ENCODE data around the gene DBH. TPM values are rescaled to one million over a fixed set of nuclear protein-coding genes. Genes with fewer than 3 reads are reported as not detected.
"Not testable (repeated sequence)": the region's sequence is repeated elsewhere in the genome, so short reads cannot be mapped to it uniquely, and the experiment has no call there.

The DBH gene
- total RNA-seq, 1 donor from 2014 or later, result not detected

DNA sequence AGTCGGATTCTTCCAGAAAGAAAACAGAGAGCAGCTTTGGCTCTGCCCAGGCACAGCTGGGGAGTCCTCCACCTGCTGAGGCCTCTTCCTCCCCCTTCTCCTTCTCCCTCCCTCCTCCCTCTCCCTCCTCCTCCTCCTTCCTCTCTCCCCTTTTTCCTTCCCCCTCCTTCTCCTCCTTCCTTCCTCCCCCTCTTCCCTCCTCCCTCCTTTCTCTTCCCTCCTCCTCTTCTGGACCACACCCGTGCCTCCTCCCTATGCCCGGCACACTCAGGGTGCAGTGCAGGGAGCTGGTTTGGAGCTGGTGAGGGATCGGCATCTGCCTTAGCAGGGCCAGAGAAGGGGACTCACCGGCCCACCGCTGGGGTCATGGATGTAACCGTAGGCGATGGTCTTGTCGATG is 30.2 kb downstream of the DBH start:
- Mint-ChIP-seq H3K9me3 (no peaks in the 10 kb centered on the region), H3K27ac (no peak overlapping the region), H3K4me1 (no peaks in the 10 kb centered on the region), H3K4me3 (no peak overlapping the region), H3K36me3 (ENCODE audit: low read depth) (no peaks in the 10 kb centered on the region), H3K27me3 (no peaks in the 10 kb centered on the region)
- no peak for DNase-seq
- intact Hi-C loops (cut with micrococcal nuclease), result no loop called here

DNA sequence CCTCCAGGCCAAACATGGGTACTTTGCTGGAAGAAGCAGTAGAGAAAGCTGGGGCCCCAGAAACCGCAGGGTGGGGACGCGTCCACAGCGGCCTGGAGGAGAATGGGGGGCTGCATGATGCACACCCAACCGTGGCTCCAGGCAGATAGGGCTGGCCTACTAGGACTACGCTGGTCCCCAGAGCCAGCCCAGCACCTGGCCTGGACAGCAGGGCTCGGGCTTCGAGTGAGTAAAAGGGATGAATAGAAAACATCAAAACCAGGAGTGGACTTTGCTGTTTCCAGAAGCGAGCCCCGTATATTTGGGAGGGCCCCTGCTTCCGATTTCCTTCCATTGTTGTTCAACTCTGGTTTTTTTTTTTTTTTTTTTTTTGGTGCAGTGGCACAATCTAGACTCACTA is 30.7 kb downstream of the DBH start:
- H3K27me3 Mint-ChIP-seq, result no peaks in the 10 kb centered on the region
- H3K4me1 Mint-ChIP-seq, result no peaks in the 10 kb centered on the region
- H3K4me3 Mint-ChIP-seq, result no peak overlapping the region
- intact Hi-C loops (cut with micrococcal nuclease), result no loop called here
- no peaks in the 10 kb centered on the region for H3K36me3 Mint-ChIP-seq (ENCODE audit: low read depth)
- no peak overlapping the region for H3K27ac Mint-ChIP-seq
- no peaks in the 10 kb centered on the region for H3K9me3 Mint-ChIP-seq
- DNase-seq, result no peak

DNA sequence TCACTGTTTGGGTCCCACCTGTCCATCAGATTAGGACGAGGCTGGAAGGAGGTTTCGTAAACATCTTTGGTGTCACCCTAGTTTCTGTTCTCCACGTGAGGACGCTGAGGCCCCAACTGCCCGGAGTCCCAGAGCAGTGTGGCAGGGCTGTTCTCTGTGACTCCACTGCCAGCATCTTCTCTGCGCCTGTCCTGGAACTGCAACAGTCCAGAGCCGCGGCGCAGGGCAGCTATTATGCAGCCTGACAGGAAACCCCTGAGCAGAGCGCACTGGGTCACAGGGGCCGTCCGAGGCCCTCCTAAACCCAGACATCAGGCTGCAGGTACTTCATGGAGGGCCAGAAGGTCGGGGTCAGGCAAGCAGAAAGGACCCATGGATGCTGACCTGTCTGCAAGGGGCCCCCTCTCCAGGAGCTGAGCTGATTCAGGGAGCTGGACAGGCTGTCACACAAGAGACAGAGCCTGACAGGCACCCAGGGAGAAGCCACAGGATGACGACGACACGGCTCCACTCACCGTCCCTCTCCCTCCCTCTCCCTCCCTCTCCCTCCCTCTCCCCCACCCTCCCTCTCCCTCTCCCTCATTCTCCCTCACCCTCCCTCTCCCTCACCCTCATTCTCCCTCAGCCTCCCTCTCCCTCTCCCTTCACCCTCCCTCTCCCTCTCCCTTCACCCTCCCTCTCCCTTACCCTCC is 31.7 kb downstream of the DBH start:
- no peaks in the 10 kb centered on the region for H3K36me3 Mint-ChIP-seq (ENCODE audit: low read depth)
- no peak overlapping the region for H3K27ac Mint-ChIP-seq
- no peak overlapping the region for H3K4me3 Mint-ChIP-seq
- no peaks in the 10 kb centered on the region for H3K4me1 Mint-ChIP-seq
- intact Hi-C loops (cut with micrococcal nuclease), result no loop called here
- DNase-seq, result no peak
- H3K27me3 Mint-ChIP-seq, result no peaks in the 10 kb centered on the region
- H3K9me3 Mint-ChIP-seq, result no peaks in the 10 kb centered on the region

DNA sequence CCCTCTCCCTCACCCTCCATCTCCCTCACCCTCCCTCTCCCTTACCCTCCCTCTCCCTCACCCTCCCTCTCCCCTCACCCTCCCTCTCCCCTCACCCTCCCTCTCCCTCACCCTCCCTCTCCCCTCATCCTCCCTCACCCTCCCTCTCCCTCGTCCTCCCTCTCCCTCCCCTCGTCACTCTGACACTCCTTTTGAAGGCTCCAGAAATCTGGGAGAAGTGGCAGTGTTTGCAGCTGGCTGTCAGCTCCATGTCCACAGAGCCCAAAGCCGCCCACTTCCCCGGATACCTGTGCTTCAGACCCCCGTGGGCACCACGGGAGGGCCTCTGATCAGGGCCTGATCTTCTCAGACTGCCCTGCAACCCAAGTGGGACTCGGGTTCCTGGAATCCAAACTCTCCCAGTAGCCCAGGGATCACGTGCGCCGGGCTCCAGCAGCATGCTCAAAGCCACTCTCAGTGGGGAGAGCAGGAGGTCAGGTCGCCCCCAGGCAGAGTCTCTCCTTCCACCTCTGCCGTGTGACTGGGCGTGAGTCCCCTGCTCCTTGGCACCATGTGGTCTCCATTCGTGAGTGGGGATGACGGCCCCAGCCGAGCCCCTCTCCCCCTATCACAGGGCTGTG is 33.1 kb downstream of the DBH start:
- intact Hi-C loops (cut with micrococcal nuclease), result no loop called here
- Mint-ChIP-seq H3K27me3 (no peaks in the 10 kb centered on the region), H3K9me3 (no peaks in the 10 kb centered on the region), H3K4me1 (no peaks in the 10 kb centered on the region), H3K36me3 (ENCODE audit: low read depth) (no peaks in the 10 kb centered on the region), H3K27ac (no peak overlapping the region), H3K4me3 (no peak overlapping the region)
- no peak for DNase-seq

DNA sequence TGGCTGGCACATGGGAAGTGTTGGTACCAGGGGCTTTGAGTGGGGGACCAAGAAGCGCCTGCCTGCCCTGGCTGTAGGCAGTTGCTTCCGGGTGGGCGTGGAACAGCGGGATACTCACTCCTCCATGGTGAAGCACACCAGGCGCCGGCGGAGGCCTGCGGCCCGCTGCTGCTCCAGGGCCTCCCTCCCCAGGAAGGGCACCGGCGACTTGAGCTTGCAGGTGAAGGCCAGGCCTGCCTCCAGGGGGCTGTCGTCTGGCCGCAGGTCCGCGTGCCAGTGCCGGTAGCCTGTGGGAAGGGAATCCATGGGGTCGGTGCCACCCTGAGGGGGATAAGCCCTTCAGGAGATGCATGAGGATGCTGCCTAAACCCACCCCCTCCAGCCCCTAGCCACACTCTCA is 34.3 kb downstream of the DBH start:
- no peak for DNase-seq
- peaks cover 3% of the 10 kb centered on the region for H3K4me1 Mint-ChIP-seq
- H3K4me3 Mint-ChIP-seq, result no peak overlapping the region
- H3K36me3 Mint-ChIP-seq (ENCODE audit: low read depth), result no peaks in the 10 kb centered on the region
- no peak overlapping the region for H3K27ac Mint-ChIP-seq
- no peaks in the 10 kb centered on the region for H3K27me3 Mint-ChIP-seq
- H3K9me3 Mint-ChIP-seq, result no peaks in the 10 kb centered on the region
- intact Hi-C loops (cut with micrococcal nuclease), result no loop called here

DNA sequence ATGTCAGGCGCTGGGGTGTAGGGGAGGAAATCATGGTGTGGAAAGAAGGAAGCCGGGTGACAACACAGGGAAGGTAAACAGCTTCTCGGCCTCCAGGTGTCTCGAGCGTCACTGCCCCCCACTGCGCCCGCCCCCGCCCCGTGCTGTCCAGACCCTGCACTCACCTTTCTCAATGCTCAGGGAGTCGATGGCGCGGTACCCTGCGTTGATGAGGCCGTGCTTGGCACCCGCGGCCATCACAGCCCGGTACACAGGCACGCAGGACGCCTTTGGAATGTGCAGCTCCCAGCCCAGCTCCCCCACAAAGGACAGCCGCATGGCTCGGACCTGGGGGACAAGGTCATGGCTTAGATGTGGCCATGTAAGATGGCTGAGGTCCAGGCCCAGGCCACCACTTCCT is 35.2 kb downstream of the DBH start:
- intact Hi-C loops (cut with micrococcal nuclease), result no loop called here
- Mint-ChIP-seq H3K9me3 (no peaks in the 10 kb centered on the region), H3K4me1 (peaks cover 10% of the 10 kb centered on the region), H3K4me3 (no peak overlapping the region), H3K36me3 (ENCODE audit: low read depth) (no peaks in the 10 kb centered on the region), H3K27me3 (no peaks in the 10 kb centered on the region), H3K27ac (no peak overlapping the region)
- no peak for DNase-seq

DNA sequence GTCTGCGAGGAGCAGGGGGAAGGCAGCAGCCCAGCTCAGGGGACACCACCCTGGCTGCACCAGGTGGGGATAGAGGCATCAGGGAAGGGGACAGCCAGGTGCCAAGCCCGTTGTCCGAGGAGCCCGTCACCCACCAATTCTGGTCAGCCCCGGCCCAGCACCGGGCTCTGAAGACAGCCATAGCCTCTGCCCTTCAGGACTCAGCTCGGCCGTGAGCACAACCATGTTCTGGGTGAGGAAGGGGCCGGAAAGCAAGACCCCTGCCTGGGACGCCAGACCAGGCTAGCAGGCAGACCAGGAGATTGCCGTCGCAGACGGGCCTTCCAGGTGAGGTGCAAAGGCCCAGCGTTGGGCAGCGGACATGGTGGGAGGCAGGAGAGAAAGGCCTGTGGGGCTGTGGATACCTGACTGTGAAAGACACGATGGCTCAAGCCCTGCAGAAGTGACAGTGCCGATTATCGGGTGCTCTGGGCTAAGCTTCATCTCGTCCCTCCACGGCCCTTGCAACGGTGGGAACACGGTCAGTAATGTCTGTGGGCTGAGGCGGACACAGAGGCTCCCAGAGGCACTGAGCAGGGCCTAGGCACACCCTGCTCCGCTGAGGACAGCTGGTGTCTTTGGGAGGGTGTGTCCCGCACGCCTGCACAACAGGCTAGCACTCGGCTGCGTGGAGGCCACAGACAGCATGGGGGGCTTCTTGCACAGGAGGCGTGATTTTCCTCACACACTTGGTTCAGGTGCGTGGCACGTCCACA is 36.5 kb downstream of the DBH start:
- Mint-ChIP-seq H3K4me1 (peaks cover 21% of the 10 kb centered on the region), H3K27ac (no peak overlapping the region), H3K27me3 (no peaks in the 10 kb centered on the region), H3K36me3 (ENCODE audit: low read depth) (no peaks in the 10 kb centered on the region), H3K4me3 (no peak overlapping the region), H3K9me3 (no peaks in the 10 kb centered on the region)
- no peak for DNase-seq
- intact Hi-C loops (cut with micrococcal nuclease), result no loop called here

DNA sequence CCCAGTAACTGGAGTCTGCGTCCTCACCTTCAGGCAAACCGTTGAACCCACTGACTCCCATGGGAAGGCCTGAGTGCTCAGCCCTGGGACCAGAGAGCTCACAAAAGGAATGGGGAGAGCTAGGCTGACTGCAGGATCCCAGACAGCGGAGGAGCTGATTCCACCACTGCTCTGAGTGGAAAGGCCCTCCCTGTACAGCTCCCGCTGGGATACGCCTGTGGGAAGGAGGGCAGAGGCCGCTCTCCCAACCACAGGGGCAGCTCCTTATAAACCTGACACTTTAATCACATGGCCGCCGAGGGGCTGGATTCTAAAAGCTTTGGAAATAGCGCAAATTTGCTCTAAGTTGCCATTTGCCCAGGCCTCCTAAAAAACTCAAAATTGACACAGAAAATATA is 37.1 kb downstream of the DBH start:
- peaks cover 22% of the 10 kb centered on the region for H3K4me1 Mint-ChIP-seq
- intact Hi-C loops (cut with micrococcal nuclease), result no loop called here
- H3K27ac Mint-ChIP-seq, result no peak overlapping the region
- no peaks in the 10 kb centered on the region for H3K27me3 Mint-ChIP-seq
- no peak for DNase-seq
- H3K36me3 Mint-ChIP-seq (ENCODE audit: low read depth), result no peaks in the 10 kb centered on the region
- no peaks in the 10 kb centered on the region for H3K9me3 Mint-ChIP-seq
- H3K4me3 Mint-ChIP-seq, result no peak overlapping the region

DNA sequence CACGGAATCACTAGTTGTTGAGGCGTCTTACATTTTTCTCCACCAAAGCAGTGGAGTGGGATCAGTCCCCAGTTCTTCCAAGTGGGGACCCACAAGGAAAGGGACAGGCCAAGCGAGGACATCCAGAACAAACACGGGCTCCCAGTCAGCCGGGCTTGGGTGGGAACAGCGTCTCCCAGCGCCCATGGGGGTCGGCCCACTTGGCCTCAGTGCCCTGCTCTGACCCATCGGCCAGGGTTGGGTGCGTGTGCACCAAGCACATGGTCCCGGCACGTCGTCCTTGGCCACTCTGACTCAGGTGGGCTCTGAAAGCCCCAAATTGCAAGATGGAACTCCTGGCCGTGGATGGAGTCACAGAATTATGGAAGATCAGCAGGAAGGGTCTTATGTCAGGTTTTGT is 37.9 kb downstream of the DBH start:
- peaks cover 25% of the 10 kb centered on the region for H3K4me1 Mint-ChIP-seq
- no peaks in the 10 kb centered on the region for H3K9me3 Mint-ChIP-seq
- H3K27me3 Mint-ChIP-seq, result no peaks in the 10 kb centered on the region
- no peak overlapping the region for H3K4me3 Mint-ChIP-seq
- intact Hi-C loops (cut with micrococcal nuclease), result no loop called here
- no peak for DNase-seq
- H3K27ac Mint-ChIP-seq, result no peak overlapping the region
- no peaks in the 10 kb centered on the region for H3K36me3 Mint-ChIP-seq (ENCODE audit: low read depth)

DNA sequence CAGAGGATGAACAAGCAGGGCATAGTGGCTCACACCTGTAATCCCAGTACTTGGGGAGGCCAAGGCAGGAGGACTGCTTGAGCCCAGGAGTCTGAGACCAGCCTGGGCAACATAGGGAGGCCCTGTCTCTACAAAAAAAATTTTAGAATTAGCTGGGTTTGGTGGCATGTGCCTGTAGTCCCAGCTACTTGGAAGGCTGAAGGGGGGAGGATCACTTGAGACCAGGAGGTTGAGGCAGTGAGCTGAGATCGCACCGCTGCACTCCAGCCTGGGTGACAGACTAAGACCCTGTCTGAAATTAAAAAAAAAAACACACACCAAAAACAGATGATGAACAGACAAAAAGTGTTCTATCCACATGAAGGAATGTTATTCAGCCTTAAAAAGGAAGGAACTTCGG is 39.6 kb downstream of the DBH start:
- DNase-seq; H3K9me3 Mint-ChIP-seq; intact Hi-C loops (cut with micrococcal nuclease); H3K27me3 Mint-ChIP-seq; H3K27ac Mint-ChIP-seq; H3K36me3 Mint-ChIP-seq (ENCODE audit: low read depth): not testable (repeated sequence)
- H3K4me3 Mint-ChIP-seq, result peak overlapping the region; percentile 3
- peaks cover 25% of the 10 kb centered on the region for H3K4me1 Mint-ChIP-seq

DNA sequence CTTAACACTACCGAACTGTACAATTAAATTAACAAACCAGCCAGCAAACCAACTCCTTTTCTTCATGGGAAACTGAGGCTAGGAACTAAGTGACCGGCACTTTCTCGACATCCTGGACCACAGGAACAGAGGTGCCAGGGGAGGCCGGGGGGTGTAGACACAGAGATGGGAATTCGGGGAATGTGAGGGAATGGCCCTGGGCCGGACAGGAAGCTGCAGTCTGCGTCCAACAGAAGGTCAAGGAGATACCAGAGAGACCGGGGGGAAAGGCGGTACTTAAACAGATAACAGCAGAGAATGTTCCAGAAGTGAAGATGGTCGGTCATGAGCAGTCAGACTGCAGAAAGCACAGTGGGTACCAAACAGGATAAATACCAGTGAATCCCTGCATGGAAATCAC is 40.3 kb downstream of the DBH start:
- Mint-ChIP-seq H3K4me1 (peaks cover 25% of the 10 kb centered on the region), H3K27ac (no peak overlapping the region), H3K27me3 (no peaks in the 10 kb centered on the region), H3K9me3 (no peaks in the 10 kb centered on the region), H3K4me3 (no peak overlapping the region), H3K36me3 (ENCODE audit: low read depth) (no peaks in the 10 kb centered on the region)
- no peak for DNase-seq
- intact Hi-C loops (cut with micrococcal nuclease), result no loop called here

DNA sequence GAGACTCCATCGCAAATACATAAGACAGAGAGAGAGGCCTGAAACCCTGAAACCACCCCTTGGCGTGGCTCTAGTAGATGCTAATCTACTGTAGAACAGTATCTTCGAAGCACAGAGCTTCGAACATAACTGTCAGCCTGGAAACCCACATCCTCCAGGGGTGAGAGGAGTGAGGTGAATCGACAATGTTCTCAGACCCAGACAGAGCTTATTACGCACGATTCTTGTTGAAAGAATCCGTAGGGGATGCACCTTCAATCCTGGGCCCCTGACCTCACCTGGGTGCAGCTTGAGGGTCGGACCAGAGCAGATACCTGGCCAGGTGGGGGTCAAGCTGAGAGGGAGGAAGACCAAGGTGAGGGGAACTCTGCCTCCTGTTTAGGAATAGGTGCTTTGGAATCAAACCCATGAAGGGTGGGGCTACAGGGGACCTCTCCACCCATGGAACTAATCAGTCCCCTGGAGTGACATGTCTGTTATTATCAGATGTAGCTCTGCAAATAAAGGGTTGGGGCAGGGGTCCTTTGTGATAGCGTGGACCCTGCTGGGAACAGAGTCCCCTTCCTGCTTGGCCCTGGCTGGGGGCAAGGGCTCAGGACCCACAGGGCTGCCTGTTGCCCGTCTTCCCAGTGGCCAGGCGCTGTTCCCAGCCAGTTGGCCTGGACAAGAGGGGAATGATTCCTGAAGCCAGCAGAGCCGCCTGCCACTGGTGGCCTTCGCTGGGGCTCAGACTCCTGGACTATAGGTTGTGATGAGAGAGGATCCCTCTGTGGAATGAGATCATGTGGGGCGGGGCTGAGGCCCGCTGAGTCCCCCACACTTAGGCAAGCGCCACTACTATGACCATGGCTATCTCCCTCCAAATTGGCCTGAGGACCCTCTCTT is 41.2 kb downstream of the DBH start:
- no peaks in the 10 kb centered on the region for H3K9me3 Mint-ChIP-seq
- intact Hi-C loops (cut with micrococcal nuclease), result no loop called here
- peak overlapping the region; percentile 61 for H3K4me3 Mint-ChIP-seq

DNA sequence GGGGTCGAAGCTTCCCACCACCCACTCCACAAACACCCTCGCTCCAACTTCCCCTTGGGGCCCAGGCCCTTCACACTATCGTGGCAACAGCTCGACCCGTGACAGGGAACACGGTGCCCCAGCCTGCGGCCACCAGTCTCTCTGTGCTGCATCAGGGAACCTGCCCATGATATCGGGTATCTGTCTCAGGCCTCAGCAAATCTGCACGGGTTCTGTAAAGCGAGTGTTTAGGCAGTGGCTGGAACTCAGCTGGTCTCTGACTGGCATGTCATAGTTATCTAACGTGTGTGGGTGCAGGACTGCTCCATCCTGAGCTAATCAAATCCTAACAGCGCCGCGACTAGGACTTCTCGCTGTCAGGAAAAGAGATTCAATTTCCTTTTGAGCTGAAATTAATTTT is 42.9 kb downstream of the DBH start:
- peaks cover 41% of the 10 kb centered on the region for H3K4me1 Mint-ChIP-seq
- no peaks in the 10 kb centered on the region for H3K9me3 Mint-ChIP-seq
- intact Hi-C loops (cut with micrococcal nuclease), result no loop called here
- no peaks in the 10 kb centered on the region for H3K36me3 Mint-ChIP-seq (ENCODE audit: low read depth)
- H3K27me3 Mint-ChIP-seq, result no peaks in the 10 kb centered on the region
- no peak overlapping the region for H3K4me3 Mint-ChIP-seq
- H3K27ac Mint-ChIP-seq, result no peak overlapping the region
- no peak for DNase-seq

More for the DNA sequence above, 41.2 kb downstream of the DBH start:
- H3K27ac Mint-ChIP-seq, result peak overlapping the region; percentile 85
- H3K4me1 Mint-ChIP-seq, result peaks cover 30% of the 10 kb centered on the region
- no peaks in the 10 kb centered on the region for H3K27me3 Mint-ChIP-seq
- DNase-seq, result peak; percentile 89
- H3K36me3 Mint-ChIP-seq (ENCODE audit: low read depth), result no peaks in the 10 kb centered on the region
